Neural progenitor cell (in vitro differentiated cells): ENCODE data around the gene ABCA1. TPM values are rescaled to one million over a fixed set of nuclear protein-coding genes. Genes with fewer than 3 reads are reported as not detected.
"Not testable (repeated sequence)": the region's sequence is repeated elsewhere in the genome, so short reads cannot be mapped to it uniquely, and the experiment has no call there.

Experiments
- DNase-seq: peaks from one replicate; pipeline ENCODE4 v3.0.0-alpha.2; 2016; ENCODE audit warnings: low spot score
- H2AFZ ChIP-seq: fragments of 200-600 bp; sonication (generic); replicated peaks from 2 replicates; pipeline ENCODE4 v1.6.1; 2016; ENCODE audit warnings: antibody characterized with exemption
- H3F3A ChIP-seq: fragments of 200-600 bp; sonication (generic); 2 replicates; pipeline ENCODE4 v1.6.1; 2016; ENCODE audit warnings: antibody characterized with exemption, low read depth
- H3K27ac ChIP-seq: fragments of 200-600 bp; sonication (generic); 2 replicates; pipeline ENCODE4 v1.5.1; 2016; ENCODE audit warnings: mild to moderate bottlenecking
- H3K27me3 ChIP-seq: fragments of 200-600 bp; sonication (generic); 2 replicates; pipeline ENCODE4 v1.6.1; 2016; ENCODE audit warnings: mild to moderate bottlenecking, moderate library complexity
- H3K36me3 ChIP-seq: fragments of 200-600 bp; sonication (generic); 2 replicates; pipeline ENCODE4 v1.5.1; 2016
- H3K4me1 ChIP-seq: fragments of 200-600 bp; sonication (generic); 2 replicates; pipeline ENCODE4 v1.6.1; 2016; ENCODE audit warnings: mixed run types
- H3K4me2 ChIP-seq: fragments of 200-600 bp; sonication (generic); 2 replicates; pipeline ENCODE4 v1.6.1; 2016
- H3K4me3 ChIP-seq: fragments of 200-600 bp; sonication (generic); 2 replicates; pipeline ENCODE4 v1.5.1; 2016
- H3K79me2 ChIP-seq: fragments of 200-600 bp; sonication (generic); 2 replicates; pipeline ENCODE4 v1.6.1; 2016; ENCODE audit warnings: low read depth
- H3K9ac ChIP-seq: fragments of 200-600 bp; sonication (generic); 2 replicates; pipeline ENCODE4 v1.6.1; 2016
- H3K9me3 ChIP-seq: fragments of 200-600 bp; sonication (generic); 2 replicates; pipeline ENCODE4 v1.5.1; 2016; ENCODE audit warnings: low read depth
- H4K20me1 ChIP-seq: fragments of 200-600 bp; sonication (generic); 2 replicates; pipeline ENCODE4 v1.6.1; 2016; ENCODE audit warnings: low read depth
- H3K27ac Mint-ChIP-seq: 3 replicates; pipeline ENCODE4 v1.8.0; 2021; ENCODE audit warnings: mixed read lengths
- H3K27me3 Mint-ChIP-seq: 2 replicates; pipeline ENCODE4 v1.8.0; 2022; ENCODE audit warnings: low read depth, mild to moderate bottlenecking, inconsistent platforms, moderate library complexity, mixed read lengths; ENCODE audit not compliant: insufficient read depth
- H3K36me3 Mint-ChIP-seq: 3 replicates; pipeline ENCODE4 v1.8.0; 2021; ENCODE audit warnings: mixed read lengths
- H3K4me1 Mint-ChIP-seq: 3 replicates; pipeline ENCODE4 v1.8.0; 2021; ENCODE audit warnings: mixed read lengths
- H3K4me3 Mint-ChIP-seq: 3 replicates; pipeline ENCODE4 v1.8.0; 2021; ENCODE audit warnings: mild to moderate bottlenecking, moderate library complexity, mixed read lengths
- H3K9me3 Mint-ChIP-seq: 3 replicates; pipeline ENCODE4 v1.8.0; 2020; ENCODE audit warnings: mixed read lengths
- CTCF ChIP-seq: fragments of 200-600 bp; sonication (generic); IDR thresholded peaks from 2 replicates; pipeline ENCODE4 v1.5.1; 2017; ENCODE audit warnings: antibody characterized with exemption, mild to moderate bottlenecking
- EZH2 ChIP-seq: fragments of 200-600 bp; sonication (generic); IDR thresholded peaks from 2 replicates; pipeline ENCODE4 v1.6.1; 2017; ENCODE audit warnings: antibody characterized with exemption, mild to moderate bottlenecking, moderate library complexity
- EZH2phosphoT487 ChIP-seq: fragments of 200-600 bp; sonication (generic); IDR thresholded peaks from 2 replicates; pipeline ENCODE4 v1.6.1; 2017; ENCODE audit warnings: antibody characterized with exemption
- total RNA-seq: library from RNA; depleted of rRNA; stranded (reverse); fragments of >200 nt; gene quantifications from 2 replicates; pipeline ENCODE4 v1.2.3, GENCODE V29; 2015; ENCODE audit warnings: low replicate concordance

Gene ABCA1
- total RNA-seq, 1 donor from 2014 or later: 32.4 TPM

GRCh38 chr9:104774831-104775573 is 153.0 kb downstream of the ABCA1 start:
- no peaks in the 10 kb centered on the region for H3F3A ChIP-seq
- no peak for TF ChIP-seq EZH2phosphoT487
- TF ChIP-seq CTCF: no peak
- TF ChIP-seq EZH2: no peak
- no peak overlapping the region for H3K4me2 ChIP-seq
- no peaks in the 10 kb centered on the region for H3K79me2 ChIP-seq
- H3K9me3 ChIP-seq: no peaks in the 10 kb centered on the region
- Mint-ChIP-seq H3K4me1 (no peaks in the 10 kb centered on the region), H3K9me3 (no peaks in the 10 kb centered on the region), H3K4me3 (no peak overlapping the region), H3K27me3 (no peaks in the 10 kb centered on the region), H3K27ac (no peak overlapping the region), H3K36me3 (no peaks in the 10 kb centered on the region)
- DNase-seq: no peak
- no peak overlapping the region for H3K9ac ChIP-seq
- no peak overlapping the region for H2AFZ ChIP-seq
- no peaks in the 10 kb centered on the region for H4K20me1 ChIP-seq
- no peak overlapping the region for H3K27ac ChIP-seq
- H3K4me3 ChIP-seq: no peak overlapping the region
- no peaks in the 10 kb centered on the region for H3K27me3 ChIP-seq
- H3K36me3 ChIP-seq: no peaks in the 10 kb centered on the region
- no peaks in the 10 kb centered on the region for H3K4me1 ChIP-seq

GRCh38 chr9:104774132-104774531 is 153.8 kb downstream of the ABCA1 start:
- Histone ChIP-seq H3K4me2 (no peak overlapping the region), H3K4me1 (no peaks in the 10 kb centered on the region), H3K36me3 (no peaks in the 10 kb centered on the region), H3F3A (no peaks in the 10 kb centered on the region), H3K4me3 (no peak overlapping the region), H4K20me1 (no peaks in the 10 kb centered on the region), H3K27ac (no peak overlapping the region), H2AFZ (no peak overlapping the region), H3K27me3 (no peaks in the 10 kb centered on the region), H3K79me2 (no peaks in the 10 kb centered on the region), H3K9ac (no peak overlapping the region), H3K9me3 (no peaks in the 10 kb centered on the region)
- no peak for TF ChIP-seq EZH2phosphoT487
- no peak for TF ChIP-seq CTCF
- TF ChIP-seq EZH2: no peak
- no peaks in the 10 kb centered on the region for H3K4me1 Mint-ChIP-seq
- H3K36me3 Mint-ChIP-seq: no peaks in the 10 kb centered on the region
- H3K27ac Mint-ChIP-seq: no peak overlapping the region
- no peak overlapping the region for H3K4me3 Mint-ChIP-seq
- DNase-seq: no peak
- no peaks in the 10 kb centered on the region for H3K9me3 Mint-ChIP-seq
- H3K27me3 Mint-ChIP-seq: no peaks in the 10 kb centered on the region

GRCh38 chr9:104772714-104773510 is 155.0 kb downstream of the ABCA1 start:
- H3K36me3 Mint-ChIP-seq: no peaks in the 10 kb centered on the region
- H2AFZ ChIP-seq: no peak overlapping the region
- H3K79me2 ChIP-seq: no peaks in the 10 kb centered on the region
- H3K36me3 ChIP-seq: no peaks in the 10 kb centered on the region
- no peaks in the 10 kb centered on the region for H3K4me1 Mint-ChIP-seq
- H3K27ac ChIP-seq: peak overlapping the region; percentile 18
- no peak overlapping the region for H3K4me2 ChIP-seq
- no peaks in the 10 kb centered on the region for H4K20me1 ChIP-seq
- no peaks in the 10 kb centered on the region for H3K9me3 ChIP-seq
- no peaks in the 10 kb centered on the region for H3K27me3 ChIP-seq
- no peak for DNase-seq
- no peaks in the 10 kb centered on the region for H3K4me1 ChIP-seq
- TF ChIP-seq EZH2: no peak
- H3K9me3 Mint-ChIP-seq: no peaks in the 10 kb centered on the region
- no peak overlapping the region for H3K4me3 Mint-ChIP-seq
- H3K27ac Mint-ChIP-seq: no peak overlapping the region
- H3F3A ChIP-seq: no peaks in the 10 kb centered on the region
- no peak overlapping the region for H3K4me3 ChIP-seq
- H3K27me3 Mint-ChIP-seq: no peaks in the 10 kb centered on the region
- no peak overlapping the region for H3K9ac ChIP-seq

GRCh38 chr9:104769655-104770054 is 158.3 kb downstream of the ABCA1 start:
- TF ChIP-seq EZH2phosphoT487: no peak
- Histone ChIP-seq H3K27me3 (peaks cover 5% of the 10 kb centered on the region), H3K36me3 (no peaks in the 10 kb centered on the region), H4K20me1 (no peaks in the 10 kb centered on the region), H3K79me2 (no peaks in the 10 kb centered on the region), H2AFZ (no peak overlapping the region), H3K4me2 (no peak overlapping the region), H3K4me3 (no peak overlapping the region), H3K4me1 (no peaks in the 10 kb centered on the region), H3K27ac (no peak overlapping the region), H3K9ac (no peak overlapping the region), H3K9me3 (no peaks in the 10 kb centered on the region), H3F3A (peaks cover 3% of the 10 kb centered on the region)
- Mint-ChIP-seq H3K9me3 (no peaks in the 10 kb centered on the region), H3K27me3 (peaks cover 2% of the 10 kb centered on the region), H3K4me1 (no peaks in the 10 kb centered on the region), H3K27ac (no peak overlapping the region), H3K36me3 (no peaks in the 10 kb centered on the region), H3K4me3 (no peak overlapping the region)
- no peak for DNase-seq

DNA sequence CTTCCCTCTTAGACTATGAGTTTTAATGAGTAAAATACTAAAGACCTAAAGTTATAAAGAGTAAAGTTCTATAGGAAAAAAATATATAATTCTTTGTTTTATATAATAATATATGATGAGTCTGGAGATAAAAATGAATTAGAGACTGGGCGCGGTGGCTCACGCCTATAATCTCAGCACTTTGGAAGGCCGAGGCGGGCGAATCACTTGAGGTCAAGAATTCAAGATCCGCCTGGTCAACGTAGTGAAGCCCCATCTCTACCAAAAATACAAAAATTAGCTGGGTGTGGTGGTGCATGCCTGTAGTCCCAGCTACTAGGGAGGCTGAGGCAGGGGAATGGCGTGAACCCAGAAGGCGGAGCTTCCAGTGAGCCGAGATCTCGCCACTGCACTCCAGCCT is 158.9 kb downstream of the ABCA1 start:
- not testable (repeated sequence) for H3K4me2 ChIP-seq, H3K27ac ChIP-seq, H3K9me3 ChIP-seq, H3F3A ChIP-seq, H3K36me3 Mint-ChIP-seq, H3K27me3 Mint-ChIP-seq, H3K4me3 Mint-ChIP-seq, H4K20me1 ChIP-seq, H3K9me3 Mint-ChIP-seq, H3K27ac Mint-ChIP-seq, H3K4me1 ChIP-seq, H3K36me3 ChIP-seq, H3K9ac ChIP-seq, H3K79me2 ChIP-seq, H3K4me1 Mint-ChIP-seq, DNase-seq, H3K4me3 ChIP-seq, H2AFZ ChIP-seq, H3K27me3 ChIP-seq
